GM23338 (cell line): Measurements from ENCODE around the gene IPP. TPM values are rescaled to one million over a fixed set of nuclear protein-coding genes. Genes with fewer than 3 reads are reported as not detected.
"Not testable (repeated sequence)": the region's sequence is repeated elsewhere in the genome, so short reads cannot be mapped to it uniquely, and the experiment has no call there.

Experiments
- ATAC-seq: fragments of 200-7000 bp; cut with Tn5 transposase; 3 replicates; pipeline ENCODE4 v1.9.1; 2020
- DNase-seq: peaks from one replicate; pipeline ENCODE4 v3.0.0-alpha.2; 2015; ENCODE audit warnings: low spot score
- H2AFZ ChIP-seq: fragments of 200-600 bp; sonication (generic); 2 replicates; pipeline ENCODE4 v1.8.0; 2016; ENCODE audit warnings: antibody characterized with exemption, mild to moderate bottlenecking, moderate library complexity
- H3F3A ChIP-seq: fragments of 200-600 bp; sonication (generic); replicated peaks from 2 replicates; pipeline ENCODE4 v1.8.0; 2017; ENCODE audit warnings: antibody characterized with exemption, mixed run types, low read depth
- H3K27ac ChIP-seq: fragments of 200-600 bp; sonication (generic); 2 replicates; pipeline ENCODE4 v1.6.1; 2016; ENCODE audit warnings: low read depth
- H3K27me3 ChIP-seq: fragments of 200-600 bp; sonication (generic); 2 replicates; pipeline ENCODE4 v1.8.0; 2016; ENCODE audit warnings: mild to moderate bottlenecking, mixed run types, moderate library complexity; ENCODE audit not compliant: insufficient read depth
- H3K36me3 ChIP-seq: fragments of 200-600 bp; sonication (generic); 2 replicates; pipeline ENCODE4 v1.8.0; 2016; ENCODE audit warnings: mild to moderate bottlenecking; ENCODE audit not compliant: insufficient read depth
- H3K4me1 ChIP-seq: fragments of 200-600 bp; sonication (generic); 2 replicates; pipeline ENCODE4 v1.8.0; 2016; ENCODE audit warnings: mild to moderate bottlenecking, moderate library complexity; ENCODE audit not compliant: insufficient read depth
- H3K4me2 ChIP-seq: fragments of 200-600 bp; sonication (generic); 2 replicates; pipeline ENCODE4 v1.7.1; 2017; ENCODE audit warnings: mixed run types
- H3K4me3 ChIP-seq: fragments of 200-600 bp; sonication (generic); 2 replicates; pipeline ENCODE4 v1.6.1; 2016; ENCODE audit warnings: mixed run types
- H3K79me2 ChIP-seq: fragments of 200-600 bp; sonication (generic); replicated peaks from 2 replicates; pipeline ENCODE4 v1.8.0; 2017; ENCODE audit warnings: mild to moderate bottlenecking; ENCODE audit not compliant: insufficient read depth
- H3K9me2 ChIP-seq: fragments of 200-600 bp; sonication (generic); 2 replicates; pipeline ENCODE4 v1.8.0; 2017; ENCODE audit not compliant: insufficient read depth
- H4K20me1 ChIP-seq: fragments of 200-600 bp; sonication (generic); replicated peaks from 2 replicates; pipeline ENCODE4 v1.8.0; 2017; ENCODE audit warnings: mild to moderate bottlenecking; ENCODE audit not compliant: insufficient read depth
- H3K27ac Mint-ChIP-seq: 2 replicates; pipeline ENCODE4 v1.8.0; 2020; ENCODE audit warnings: inconsistent platforms, mild to moderate bottlenecking, moderate library complexity, mixed read lengths
- H3K27me3 Mint-ChIP-seq: 3 replicates; pipeline ENCODE4 v1.8.0; 2022; ENCODE audit warnings: low read depth, mild to moderate bottlenecking, moderate library complexity, mixed read lengths, inconsistent platforms; ENCODE audit not compliant: insufficient read depth, poor library complexity
- H3K36me3 Mint-ChIP-seq: 3 replicates; pipeline ENCODE4 v1.8.0; 2021; ENCODE audit warnings: low read depth, mild to moderate bottlenecking, inconsistent platforms, moderate library complexity, mixed read lengths
- H3K4me1 Mint-ChIP-seq: 3 replicates; pipeline ENCODE4 v1.8.0; 2020; ENCODE audit warnings: mild to moderate bottlenecking, inconsistent platforms, mixed read lengths
- H3K4me3 Mint-ChIP-seq: 3 replicates; pipeline ENCODE4 v1.8.0; 2021; ENCODE audit warnings: moderate library complexity, mild to moderate bottlenecking, inconsistent platforms, mixed read lengths
- H3K9me3 Mint-ChIP-seq: 3 replicates; pipeline ENCODE4 v1.8.0; 2020; ENCODE audit warnings: moderate library complexity, mild to moderate bottlenecking, inconsistent platforms, mixed read lengths
- CTCF ChIP-seq, 2 experiments: fragments of 200-600 bp in 1 of 2; sonication (generic) in 1 of 2; conservative IDR thresholded peaks; 2 replicates each; pipeline versions ENCODE4 v1.5.1 to v1.6.1; 2016 to 2017; ENCODE audit warnings: antibody characterized with exemption in 2 of 2, low read depth in 2 of 2, mild to moderate bottlenecking in 2 of 2, moderate library complexity in 1 of 2
- ETS1 ChIP-seq: IDR thresholded peaks from 2 replicates; pipeline ENCODE4 v1.6.1; 2016; ENCODE audit warnings: antibody characterized with exemption
- EZH2 ChIP-seq: fragments of 200-600 bp; sonication (generic); IDR thresholded peaks from one replicate; pipeline ENCODE4 v1.8.0; 2017; ENCODE audit warnings: antibody characterized with exemption, mild to moderate bottlenecking, low read depth; ENCODE audit not compliant: unreplicated experiment
- EZH2phosphoT487 ChIP-seq: fragments of 200-600 bp; sonication (generic); IDR thresholded peaks from one replicate; pipeline ENCODE4 v1.8.1; 2018; ENCODE audit warnings: antibody characterized with exemption; ENCODE audit not compliant: unreplicated experiment
- NANOG ChIP-seq: IDR thresholded peaks from 2 replicates; pipeline ENCODE4 v1.6.1; 2016; ENCODE audit warnings: antibody characterized with exemption, borderline replicate concordance
- ZNF462 ChIP-seq: fragments of 250-450 bp; sonication (Bioruptor Pico); IDR thresholded peaks from 2 replicates; pipeline ENCODE4 v1.5.0; 2020; ENCODE audit warnings: mild to moderate bottlenecking, moderate library complexity
- polyA plus RNA-seq: library from polyadenylated mRNA; unstranded; fragments of >200 nt; fragmentation: Nextera tagmentation; extraction: Ambion mirVana; gene quantifications from 2 replicates; pipeline ENCODE4 v1.2.1, GENCODE V29; 2016
- total RNA-seq: library from RNA; depleted of rRNA; stranded (reverse); fragments of >200 nt; shearing (Covaris generic); gene quantifications from 2 replicates; pipeline ENCODE4 v1.2.3, GENCODE V29; 2014
- TF ChIP-seq, protein P1 (sequence below): IDR thresholded peaks from one replicate; pipeline ENCODE4 v1.6.1; 2018; ENCODE audit warnings: antibody characterized with exemption; ENCODE audit not compliant: unreplicated experiment

The IPP gene
- total and polyA plus RNA-seq, 2 experiments from 2014 or later: 1.8 to 2.8 TPM

DNA sequence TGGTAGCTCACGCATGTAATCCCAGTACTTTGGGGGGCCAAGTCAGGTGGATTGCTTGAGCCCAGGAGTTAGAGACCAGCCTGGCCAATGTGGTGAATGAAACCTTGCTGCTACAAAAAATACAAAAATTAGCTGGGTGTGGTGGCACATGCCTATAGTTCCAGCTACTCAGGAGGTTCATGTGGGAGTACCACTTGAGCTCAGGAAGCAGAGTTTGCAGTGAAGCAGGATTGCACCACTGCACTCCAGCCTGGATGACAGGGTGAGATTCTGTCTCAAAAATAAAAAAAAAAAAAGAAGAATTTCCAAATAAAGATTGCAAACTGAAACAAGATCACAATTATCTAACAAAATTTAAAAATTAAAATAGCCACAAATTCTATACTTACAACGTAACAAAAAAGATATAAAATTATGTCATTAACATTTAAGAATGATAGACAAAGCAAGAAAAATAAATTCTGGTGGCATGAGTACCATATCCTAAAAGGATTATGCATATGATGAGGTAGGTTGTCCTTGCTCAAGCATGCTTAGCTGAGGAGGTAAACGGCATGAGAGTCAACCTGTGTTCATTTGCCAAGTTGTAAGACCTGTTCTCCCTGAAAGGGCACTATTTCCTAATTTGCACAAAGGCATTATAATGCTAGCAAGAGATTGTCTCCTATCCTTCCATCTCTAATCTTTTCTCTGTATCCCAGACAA is 20.2 kb downstream of the IPP start:
- Mint-ChIP-seq H3K36me3 (peaks cover 3% of the 10 kb centered on the region; the same call in 2 of the 3 replicates), H3K9me3 (no peaks in the 10 kb centered on the region; the same call in 2 of the 3 replicates), H3K27ac (peak overlapping the region; percentile 49; the same call in 1 of the 2 replicates), H3K27me3 (peaks cover 4% of the 10 kb centered on the region), H3K4me1 (peaks cover 10% of the 10 kb centered on the region), H3K4me3 (peak overlapping the region; percentile 35; the same call in 1 of the 3 replicates)
- no peaks in the 10 kb centered on the region for H3K79me2 ChIP-seq
- no peak overlapping the region for H3K27ac ChIP-seq
- H3K36me3 ChIP-seq: no peaks in the 10 kb centered on the region
- peak; percentile 71 for ATAC-seq
- no peak overlapping the region for H2AFZ ChIP-seq
- peak; percentile 30 for DNase-seq
- H4K20me1 ChIP-seq: no peaks in the 10 kb centered on the region
- no peak overlapping the region for H3K4me3 ChIP-seq
- H3K4me2 ChIP-seq: 0 out of 2 replicates have a peak overlapping the region, but pooled peaks have one; percentile 24
- no peak for TF ChIP-seq ETS1
- no peak for TF ChIP-seq ZNF462 (CRISPR knock-in tag)
- TF ChIP-seq, protein P1, sequence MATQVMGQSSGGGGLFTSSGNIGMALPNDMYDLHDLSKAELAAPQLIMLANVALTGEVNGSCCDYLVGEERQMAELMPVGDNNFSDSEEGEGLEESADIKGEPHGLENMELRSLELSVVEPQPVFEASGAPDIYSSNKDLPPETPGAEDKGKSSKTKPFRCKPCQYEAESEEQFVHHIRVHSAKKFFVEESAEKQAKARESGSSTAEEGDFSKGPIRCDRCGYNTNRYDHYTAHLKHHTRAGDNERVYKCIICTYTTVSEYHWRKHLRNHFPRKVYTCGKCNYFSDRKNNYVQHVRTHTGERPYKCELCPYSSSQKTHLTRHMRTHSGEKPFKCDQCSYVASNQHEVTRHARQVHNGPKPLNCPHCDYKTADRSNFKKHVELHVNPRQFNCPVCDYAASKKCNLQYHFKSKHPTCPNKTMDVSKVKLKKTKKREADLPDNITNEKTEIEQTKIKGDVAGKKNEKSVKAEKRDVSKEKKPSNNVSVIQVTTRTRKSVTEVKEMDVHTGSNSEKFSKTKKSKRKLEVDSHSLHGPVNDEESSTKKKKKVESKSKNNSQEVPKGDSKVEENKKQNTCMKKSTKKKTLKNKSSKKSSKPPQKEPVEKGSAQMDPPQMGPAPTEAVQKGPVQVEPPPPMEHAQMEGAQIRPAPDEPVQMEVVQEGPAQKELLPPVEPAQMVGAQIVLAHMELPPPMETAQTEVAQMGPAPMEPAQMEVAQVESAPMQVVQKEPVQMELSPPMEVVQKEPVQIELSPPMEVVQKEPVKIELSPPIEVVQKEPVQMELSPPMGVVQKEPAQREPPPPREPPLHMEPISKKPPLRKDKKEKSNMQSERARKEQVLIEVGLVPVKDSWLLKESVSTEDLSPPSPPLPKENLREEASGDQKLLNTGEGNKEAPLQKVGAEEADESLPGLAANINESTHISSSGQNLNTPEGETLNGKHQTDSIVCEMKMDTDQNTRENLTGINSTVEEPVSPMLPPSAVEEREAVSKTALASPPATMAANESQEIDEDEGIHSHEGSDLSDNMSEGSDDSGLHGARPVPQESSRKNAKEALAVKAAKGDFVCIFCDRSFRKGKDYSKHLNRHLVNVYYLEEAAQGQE: no peak
- no peak for TF ChIP-seq EZH2
- no peak for TF ChIP-seq EZH2phosphoT487
- TF ChIP-seq CTCF (conservative IDR thresholded peaks at IDR 0.05; ENCODE audit: low read depth in 2 of 2): no peak
- no peak for TF ChIP-seq NANOG
- no peaks in the 10 kb centered on the region for H3K27me3 ChIP-seq
- H3K4me1 ChIP-seq: 0 out of 2 replicates have a peak, but pooled peaks cover 6% of the 10 kb centered on the region
- H3F3A ChIP-seq: no peaks in the 10 kb centered on the region
- no peaks in the 10 kb centered on the region for H3K9me2 ChIP-seq

- H3K4me1 ChIP-seq, H3K36me3 ChIP-seq, H3K27me3 Mint-ChIP-seq, H3F3A ChIP-seq, H3K79me2 ChIP-seq, ATAC-seq, H3K4me3 ChIP-seq, H3K4me2 ChIP-seq, H3K4me3 Mint-ChIP-seq, H3K9me3 Mint-ChIP-seq, H2AFZ ChIP-seq, H3K27me3 ChIP-seq, H3K27ac Mint-ChIP-seq, H3K9me2 ChIP-seq, DNase-seq, H4K20me1 ChIP-seq, H3K27ac ChIP-seq: not testable (repeated sequence)
- Mint-ChIP-seq H3K36me3 (peaks cover 11% of the 10 kb centered on the region; the same call in 2 of the 3 replicates), H3K4me1 (peaks cover 10% of the 10 kb centered on the region)
These were observed 24.4 kb downstream of the IPP start for GRCh38 chr1:45726007-45726406.
